ENCODE measurements around the gene ARL1. TPM values are rescaled to one million over a fixed set of nuclear protein-coding genes. Genes with fewer than 3 reads are reported as not detected.

The ARL1 gene
- polyA plus RNA-seq, 3 donors = 14.7 to 34.8 (median 27.3) TPM

- H3K27ac Mint-ChIP-seq = no peak overlapping the region
- 100% methylated on average over 2 of the region's 8 CpGs for WGBS (ENCODE audit: insufficient coverage)
- H3K4me1 ChIP-seq (ENCODE audit: control insufficient read depth in 1 of 2, insufficient read depth in 2 of 2, low read length in 2 of 2) = peaks cover 9 to 11% of the 10 kb centered on the region in 2 donors
- no peak overlapping the region for H3K4me3 ChIP-seq (replicated peaks in 1 of 3; ENCODE audit: low read depth in 2 of 3, low read length in 3 of 3)
- H3K9me3 ChIP-seq (replicated peaks in 1 of 2; ENCODE audit: control insufficient read depth in 1 of 2, insufficient read depth in 1 of 2, low read length in 2 of 2) = no peaks in the 10 kb centered on the region
- H2AFZ ChIP-seq (ENCODE audit: insufficient read depth, low read depth, low read length, poor library complexity, severe bottlenecking) = no peak overlapping the region
- H3K4me1 Mint-ChIP-seq = peaks cover 10% of the 10 kb centered on the region
- H3K36me3 ChIP-seq (replicated peaks in 1 of 2; ENCODE audit: control insufficient read depth in 1 of 2, insufficient read depth in 2 of 2, low read length in 2 of 2) = peaks cover 14 to 55% of the 10 kb centered on the region in 2 donors
- H3K9me3 Mint-ChIP-seq = no peaks in the 10 kb centered on the region
- H3K4me2 ChIP-seq (replicated peaks; ENCODE audit: extremely low read depth, low read length, poor library complexity, severe bottlenecking) = no peak overlapping the region
- intact Hi-C loops (cut with micrococcal nuclease) = no loop called here
- no peak overlapping the region for H3K27ac ChIP-seq (ENCODE audit: low read depth in 1 of 2, low read length in 2 of 2)
- no peaks in the 10 kb centered on the region for H3K79me2 ChIP-seq (ENCODE audit: insufficient read depth, low read length)
- H3K27me3 ChIP-seq (ENCODE audit: control insufficient read depth in 2 of 2, insufficient read depth in 2 of 2, low read length in 2 of 2) = no peaks in the 10 kb centered on the region
- no peaks in the 10 kb centered on the region for H4K20me1 ChIP-seq (ENCODE audit: insufficient read depth, low read length)
- no peak overlapping the region for H3K9ac ChIP-seq (ENCODE audit: insufficient read depth, low read length, poor library complexity, severe bottlenecking)
- peaks cover 47 to 64% of the 10 kb centered on the region in 2 donors for H3K36me3 Mint-ChIP-seq
- H3K27me3 Mint-ChIP-seq (ENCODE audit: low read depth in 3 of 3) = no peaks in the 10 kb centered on the region
- DNase-seq = no peak
- no peak for TF ChIP-seq CTCF (IDR thresholded peaks at IDR 0.05)
- H3K4me3 Mint-ChIP-seq = no peak overlapping the region
Observed at GRCh38 chr12:101361455-101361854, 46.1 kb downstream of the ARL1 start.

DNA sequence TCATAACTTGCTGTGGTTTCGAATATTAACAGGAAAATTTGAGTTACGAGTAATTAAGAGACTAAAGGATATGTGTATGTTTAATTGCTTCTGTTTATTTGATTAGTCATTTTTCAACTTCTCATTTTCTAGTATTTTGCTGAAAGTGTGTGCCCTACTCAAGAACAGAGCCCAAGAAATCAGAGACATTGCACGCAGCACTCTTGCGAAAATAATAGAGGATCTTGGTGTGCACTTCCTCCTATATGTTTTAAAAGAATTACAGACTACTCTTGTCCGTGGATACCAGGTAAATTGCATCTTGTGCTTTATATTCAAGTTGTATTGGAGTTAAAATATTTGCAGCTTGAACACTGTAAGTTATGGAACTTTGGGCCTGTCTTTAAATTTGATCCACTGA, 50.8 kb downstream of the ARL1 start:
- no peak for TF ChIP-seq CTCF (IDR thresholded peaks at IDR 0.05)
- 60% methylated on average over 1 of the region's 5 CpGs for WGBS (ENCODE audit: insufficient coverage)
- H3K36me3 Mint-ChIP-seq = peaks cover 51 to 62% of the 10 kb centered on the region in 2 donors

More for the DNA sequence above, 50.8 kb downstream of the ARL1 start:
- Mint-ChIP-seq H3K4me1 (peaks cover 13% of the 10 kb centered on the region), H3K4me3 (peak overlapping the region; percentile 6 to 59), H3K27ac (peak overlapping the region in 6 of 7 donors; percentile 45 to 78 (median 68)), H3K27me3 (ENCODE audit: low read depth in 3 of 3) (no peaks in the 10 kb centered on the region), H3K9me3 (no peaks in the 10 kb centered on the region)
- Histone ChIP-seq H3K4me1 (ENCODE audit: control insufficient read depth in 1 of 2, insufficient read depth in 2 of 2, low read length in 2 of 2) (peaks cover 12 to 15% of the 10 kb centered on the region in 2 donors), H2AFZ (ENCODE audit: insufficient read depth, low read depth, low read length, poor library complexity, severe bottlenecking) (peak overlapping the region; percentile 44), H3K9ac (ENCODE audit: insufficient read depth, low read length, poor library complexity, severe bottlenecking) (peak overlapping the region; percentile 9), H3K9me3 (replicated peaks in 1 of 2; ENCODE audit: control insufficient read depth in 1 of 2, insufficient read depth in 1 of 2, low read length in 2 of 2) (no peaks in the 10 kb centered on the region), H3K36me3 (replicated peaks in 1 of 2; ENCODE audit: control insufficient read depth in 1 of 2, insufficient read depth in 2 of 2, low read length in 2 of 2) (peaks cover 6 to 31% of the 10 kb centered on the region in 2 donors), H3K79me2 (ENCODE audit: insufficient read depth, low read length) (no peaks in the 10 kb centered on the region), H3K4me2 (replicated peaks; ENCODE audit: extremely low read depth, low read length, poor library complexity, severe bottlenecking) (peak overlapping the region; percentile 40), H3K27me3 (ENCODE audit: control insufficient read depth in 2 of 2, insufficient read depth in 2 of 2, low read length in 2 of 2) (no peaks in the 10 kb centered on the region), H4K20me1 (ENCODE audit: insufficient read depth, low read length) (no peaks in the 10 kb centered on the region), H3K4me3 (replicated peaks in 1 of 3; ENCODE audit: low read depth in 2 of 3, low read length in 3 of 3) (peak overlapping the region in 1 of 3 experiments; percentile 30), H3K27ac (ENCODE audit: low read depth in 1 of 2, low read length in 2 of 2) (peak overlapping the region in 1 of 2 donors; percentile 77)
- peak; percentile 45 to 60 (median 49) for DNase-seq
- intact Hi-C loops (cut with micrococcal nuclease) = no loop called here
